Measurements from ENCODE around the gene SNX32. TPM values are rescaled to one million over a fixed set of nuclear protein-coding genes. Genes with fewer than 3 reads are reported as not detected.

The SNX32 gene
- total and polyA plus RNA-seq, 9 of the 15 experiments (the other 6 are each of a cell fraction or from before 2014, with no cell fraction given), result 0.03 TPM; not detected in 7

DNA sequence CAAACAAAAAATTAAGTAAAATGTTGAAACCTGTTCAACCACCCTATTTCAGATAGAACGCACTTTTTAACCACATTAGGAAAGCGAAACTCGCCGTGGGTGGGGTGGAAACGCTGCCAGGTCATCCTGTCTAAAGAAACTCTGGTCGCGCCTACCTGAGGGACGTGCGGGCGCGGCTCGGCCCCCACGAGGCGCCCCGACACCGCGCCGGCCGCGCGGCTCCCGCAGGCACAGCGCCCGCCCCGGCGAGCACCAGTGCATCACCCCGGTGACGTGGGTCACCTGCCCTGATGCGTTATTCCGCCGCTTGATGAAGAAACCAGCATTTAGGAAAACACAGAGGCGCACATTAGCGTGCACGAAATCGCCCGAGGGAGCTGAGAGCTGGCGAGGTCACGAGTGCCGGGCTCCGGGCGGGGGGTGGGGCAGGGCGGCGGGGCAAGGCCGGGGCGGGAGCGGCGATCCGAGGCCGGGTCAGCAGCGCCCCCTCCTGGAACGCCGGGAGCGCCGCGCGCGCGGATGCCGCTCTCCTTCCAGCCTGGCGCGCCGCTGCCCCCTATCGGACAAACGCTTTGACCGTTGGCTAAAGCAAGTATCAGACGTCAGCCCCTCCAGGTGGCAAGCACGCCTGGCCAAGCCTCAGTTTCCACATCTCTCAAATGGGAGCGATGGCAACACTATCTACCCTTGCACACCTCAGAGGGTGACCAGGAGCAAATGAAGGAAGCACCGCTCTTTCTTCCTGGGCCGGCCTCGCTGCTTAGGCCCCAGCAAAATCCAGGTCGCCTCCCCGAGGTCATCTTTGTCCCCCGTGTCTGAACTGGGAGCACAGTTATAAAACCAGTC is 15.7 kb upstream of the SNX32 start (continued):
- no peak for TF ChIP-seq HNRNPLL (IDR thresholded peaks at IDR 0.05; ENCODE audit: low read depth, low read length, poor library complexity, severe bottlenecking)
- TF ChIP-seq, protein P1, sequence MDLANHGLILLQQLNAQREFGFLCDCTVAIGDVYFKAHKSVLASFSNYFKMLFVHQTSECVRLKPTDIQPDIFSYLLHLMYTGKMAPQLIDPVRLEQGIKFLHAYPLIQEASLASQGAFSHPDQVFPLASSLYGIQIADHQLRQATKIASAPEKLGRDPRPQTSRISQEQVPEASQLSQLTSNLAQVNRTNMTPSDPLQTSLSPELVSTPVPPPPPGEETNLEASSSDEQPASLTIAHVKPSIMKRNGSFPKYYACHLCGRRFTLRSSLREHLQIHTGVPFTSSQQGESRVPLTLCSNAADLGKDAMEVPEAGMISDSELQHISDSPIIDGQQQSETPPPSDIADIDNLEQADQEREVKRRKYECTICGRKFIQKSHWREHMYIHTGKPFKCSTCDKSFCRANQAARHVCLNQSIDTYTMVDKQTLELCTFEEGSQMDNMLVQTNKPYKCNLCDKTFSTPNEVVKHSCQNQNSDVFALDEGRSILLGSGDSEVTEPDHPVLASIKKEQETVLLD (IDR thresholded peaks at IDR 0.05), result no peak
- TF ChIP-seq ESRRA (IDR thresholded peaks at IDR 0.05; ENCODE audit: borderline replicate concordance, low read depth), result peak; percentile 38; the same call in 1 of the 2 replicates
- TF ChIP-seq CREBBP (IDR thresholded peaks at IDR 0.05; ENCODE audit: low read depth, low read length), result no peak
- TF ChIP-seq DNMT1 (IDR thresholded peaks at IDR 0.05), result no peak
- no peak for TF ChIP-seq ZNF785 (CRISPR knock-in tag; IDR thresholded peaks at IDR 0.05)
- TF ChIP-seq, protein P2, sequence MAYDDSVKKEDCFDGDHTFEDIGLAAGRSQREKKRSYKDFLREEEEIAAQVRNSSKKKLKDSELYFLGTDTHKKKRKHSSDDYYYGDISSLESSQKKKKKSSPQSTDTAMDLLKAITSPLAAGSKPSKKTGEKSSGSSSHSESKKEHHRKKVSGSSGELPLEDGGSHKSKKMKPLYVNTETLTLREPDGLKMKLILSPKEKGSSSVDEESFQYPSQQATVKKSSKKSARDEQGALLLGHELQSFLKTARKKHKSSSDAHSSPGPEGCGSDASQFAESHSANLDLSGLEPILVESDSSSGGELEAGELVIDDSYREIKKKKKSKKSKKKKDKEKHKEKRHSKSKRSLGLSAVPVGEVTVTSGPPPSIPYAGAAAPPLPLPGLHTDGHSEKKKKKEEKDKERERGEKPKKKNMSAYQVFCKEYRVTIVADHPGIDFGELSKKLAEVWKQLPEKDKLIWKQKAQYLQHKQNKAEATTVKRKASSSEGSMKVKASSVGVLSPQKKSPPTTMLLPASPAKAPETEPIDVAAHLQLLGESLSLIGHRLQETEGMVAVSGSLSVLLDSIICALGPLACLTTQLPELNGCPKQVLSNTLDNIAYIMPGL (CRISPR knock-in tag; IDR thresholded peaks at IDR 0.05), result peak; percentile 68; the same call in 1 of the 2 replicates
- TF ChIP-seq ZNF551 (CRISPR knock-in tag; IDR thresholded peaks at IDR 0.05), result no peak
- TF ChIP-seq MCM7 (IDR thresholded peaks at IDR 0.05), result no peak
- peak; percentile 62; the same call in 1 of the 2 replicates for TF ChIP-seq SP1 (CRISPR knock-in tag; IDR thresholded peaks at IDR 0.05)
- TF ChIP-seq NR1H2 (CRISPR knock-in tag; IDR thresholded peaks at IDR 0.05), result no peak
- TF ChIP-seq, protein P3, sequence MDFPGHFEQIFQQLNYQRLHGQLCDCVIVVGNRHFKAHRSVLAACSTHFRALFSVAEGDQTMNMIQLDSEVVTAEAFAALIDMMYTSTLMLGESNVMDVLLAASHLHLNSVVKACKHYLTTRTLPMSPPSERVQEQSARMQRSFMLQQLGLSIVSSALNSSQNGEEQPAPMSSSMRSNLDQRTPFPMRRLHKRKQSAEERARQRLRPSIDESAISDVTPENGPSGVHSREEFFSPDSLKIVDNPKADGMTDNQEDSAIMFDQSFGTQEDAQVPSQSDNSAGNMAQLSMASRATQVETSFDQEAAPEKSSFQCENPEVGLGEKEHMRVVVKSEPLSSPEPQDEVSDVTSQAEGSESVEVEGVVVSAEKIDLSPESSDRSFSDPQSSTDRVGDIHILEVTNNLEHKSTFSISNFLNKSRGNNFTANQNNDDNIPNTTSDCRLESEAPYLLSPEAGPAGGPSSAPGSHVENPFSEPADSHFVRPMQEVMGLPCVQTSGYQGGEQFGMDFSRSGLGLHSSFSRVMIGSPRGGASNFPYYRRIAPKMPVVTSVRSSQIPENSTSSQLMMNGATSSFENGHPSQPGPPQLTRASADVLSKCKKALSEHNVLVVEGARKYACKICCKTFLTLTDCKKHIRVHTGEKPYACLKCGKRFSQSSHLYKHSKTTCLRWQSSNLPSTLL (IDR thresholded peaks at IDR 0.05), result no peak
- TF ChIP-seq DIDO1 (tag; IDR thresholded peaks at IDR 0.05; ENCODE audit: low read depth), result no peak
- TF ChIP-seq PURB (CRISPR knock-in tag; IDR thresholded peaks at IDR 0.05; ENCODE audit: low read depth), result no peak
- TF ChIP-seq MYC (IDR thresholded peaks at IDR 0.05; ENCODE audit: low read depth, low read length), result peak; percentile 56
- no peak for TF ChIP-seq MYC (CRISPR knock-in tag; IDR thresholded peaks at IDR 0.05; ENCODE audit: borderline replicate concordance, low read depth)
- TF ChIP-seq, protein P4, sequence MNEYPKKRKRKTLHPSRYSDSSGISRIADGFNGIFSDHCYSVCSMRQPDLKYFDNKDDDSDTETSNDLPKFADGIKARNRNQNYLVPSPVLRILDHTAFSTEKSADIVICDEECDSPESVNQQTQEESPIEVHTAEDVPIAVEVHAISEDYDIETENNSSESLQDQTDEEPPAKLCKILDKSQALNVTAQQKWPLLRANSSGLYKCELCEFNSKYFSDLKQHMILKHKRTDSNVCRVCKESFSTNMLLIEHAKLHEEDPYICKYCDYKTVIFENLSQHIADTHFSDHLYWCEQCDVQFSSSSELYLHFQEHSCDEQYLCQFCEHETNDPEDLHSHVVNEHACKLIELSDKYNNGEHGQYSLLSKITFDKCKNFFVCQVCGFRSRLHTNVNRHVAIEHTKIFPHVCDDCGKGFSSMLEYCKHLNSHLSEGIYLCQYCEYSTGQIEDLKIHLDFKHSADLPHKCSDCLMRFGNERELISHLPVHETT (CRISPR knock-in tag; conservative IDR thresholded peaks at IDR 0.05 in 1 of 2, IDR thresholded peaks at IDR 0.05 in 1 of 2), result peak in 1 of 2 experiments; percentile 78; a peak in 2 of 4 replicates
- TF ChIP-seq GATAD2B (IDR thresholded peaks at IDR 0.05; ENCODE audit: borderline replicate concordance), result peak; percentile 95; the same call in 1 of the 2 replicates
